ENCODE results near the gene PCNX1.
"Not testable (repeated sequence)": the region's sequence is repeated elsewhere in the genome, so short reads cannot be mapped to it uniquely, and the experiment has no call there.

The PCNX1 gene

DNA sequence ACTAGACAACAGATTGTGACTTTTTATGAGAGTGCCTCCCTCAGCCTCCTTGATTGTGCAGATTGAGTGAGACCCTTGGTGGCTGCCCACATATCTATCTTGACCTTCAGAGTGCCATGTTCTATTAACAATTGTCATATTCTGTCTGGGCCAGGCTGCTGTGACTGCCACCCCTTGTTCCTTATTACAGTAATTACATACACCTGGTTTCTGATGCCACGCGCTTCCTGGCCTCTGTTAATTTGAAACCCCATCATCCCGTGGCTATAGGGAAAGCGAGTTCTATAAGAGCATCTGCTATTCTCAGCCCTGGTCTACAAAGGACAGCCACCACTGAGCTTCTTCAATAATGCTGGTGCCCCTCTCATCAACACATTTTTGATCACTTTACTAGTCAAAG is 228.7 kb downstream of the PCNX1 start:
- no peak for DNase-seq

DNA sequence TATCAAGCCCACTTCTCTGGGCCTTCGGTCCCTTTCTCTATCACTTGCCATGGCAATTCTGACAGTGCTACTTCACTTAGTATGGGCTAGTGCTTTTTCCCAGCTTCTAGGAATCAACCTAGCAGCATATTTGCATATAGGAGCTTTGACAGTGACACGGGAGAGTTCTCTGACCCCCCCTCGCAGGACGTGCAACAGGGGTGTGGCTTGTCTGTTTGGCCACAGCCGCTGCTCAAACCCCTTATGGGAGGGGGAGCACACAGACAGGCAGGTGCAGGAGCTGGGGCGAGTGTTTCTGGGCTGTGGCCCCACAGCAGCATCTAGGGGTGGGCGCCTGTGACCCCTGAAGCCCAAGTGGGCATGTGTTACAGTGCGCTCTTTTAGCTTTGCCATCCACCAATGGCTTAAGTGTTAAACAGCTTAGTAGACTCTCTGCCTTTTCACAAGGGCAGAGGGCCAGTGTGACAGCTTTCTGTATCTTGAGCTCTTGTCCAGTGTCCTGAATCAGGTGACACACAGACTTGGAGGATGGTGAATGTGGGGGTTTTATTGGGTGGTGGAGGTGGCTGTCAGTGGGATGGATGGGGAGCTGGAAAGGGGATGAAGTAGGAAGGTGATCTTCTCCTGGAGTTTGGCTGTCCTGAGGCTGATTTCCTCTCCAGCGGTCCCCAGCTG is 229.3 kb downstream of the PCNX1 start:
- DNase-seq, result no peak

DNA sequence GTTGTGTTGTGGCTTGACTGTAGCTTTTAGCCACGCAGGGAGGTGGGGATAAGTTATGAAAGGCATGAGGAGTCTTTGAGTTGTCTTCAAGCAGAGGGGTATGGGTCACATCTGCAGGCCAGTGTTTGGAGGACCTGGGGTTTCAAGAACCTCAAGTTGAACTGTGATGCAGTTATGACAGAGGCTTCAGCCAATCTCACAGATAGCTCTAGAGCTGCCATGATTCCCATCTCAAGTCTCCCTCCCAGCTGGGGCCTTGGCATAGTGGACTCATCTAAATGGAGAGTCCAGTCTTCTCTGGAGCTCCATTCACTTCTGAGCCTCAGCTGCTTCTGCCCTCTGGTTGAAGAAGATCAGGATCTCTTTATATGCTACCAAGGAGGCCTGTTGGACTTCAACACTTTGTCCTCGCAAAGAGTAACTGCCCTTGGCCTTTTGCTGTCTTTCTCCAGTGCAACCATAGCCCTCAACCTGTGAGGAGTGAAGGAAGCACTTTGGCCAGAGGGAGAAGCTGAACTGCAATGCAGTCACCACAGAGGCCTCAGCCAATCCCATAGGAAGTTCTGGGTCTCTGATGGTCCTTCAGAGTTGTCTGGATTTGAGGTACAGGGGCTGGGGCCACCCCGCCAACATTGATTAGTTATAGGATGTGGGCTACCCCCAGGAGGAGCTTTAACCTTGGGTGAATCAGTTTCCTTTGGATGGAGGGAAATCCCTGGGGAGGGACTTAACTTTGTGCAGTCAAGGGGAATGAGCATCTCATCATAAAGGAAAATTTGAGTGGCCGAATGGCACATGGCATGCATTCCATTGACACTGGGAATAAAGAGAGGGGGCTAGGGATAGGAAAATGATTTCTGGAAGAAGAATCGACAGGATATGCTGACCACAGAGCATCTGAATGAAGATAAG is 230.5 kb downstream of the PCNX1 start:
- DNase-seq, result no peak

DNA sequence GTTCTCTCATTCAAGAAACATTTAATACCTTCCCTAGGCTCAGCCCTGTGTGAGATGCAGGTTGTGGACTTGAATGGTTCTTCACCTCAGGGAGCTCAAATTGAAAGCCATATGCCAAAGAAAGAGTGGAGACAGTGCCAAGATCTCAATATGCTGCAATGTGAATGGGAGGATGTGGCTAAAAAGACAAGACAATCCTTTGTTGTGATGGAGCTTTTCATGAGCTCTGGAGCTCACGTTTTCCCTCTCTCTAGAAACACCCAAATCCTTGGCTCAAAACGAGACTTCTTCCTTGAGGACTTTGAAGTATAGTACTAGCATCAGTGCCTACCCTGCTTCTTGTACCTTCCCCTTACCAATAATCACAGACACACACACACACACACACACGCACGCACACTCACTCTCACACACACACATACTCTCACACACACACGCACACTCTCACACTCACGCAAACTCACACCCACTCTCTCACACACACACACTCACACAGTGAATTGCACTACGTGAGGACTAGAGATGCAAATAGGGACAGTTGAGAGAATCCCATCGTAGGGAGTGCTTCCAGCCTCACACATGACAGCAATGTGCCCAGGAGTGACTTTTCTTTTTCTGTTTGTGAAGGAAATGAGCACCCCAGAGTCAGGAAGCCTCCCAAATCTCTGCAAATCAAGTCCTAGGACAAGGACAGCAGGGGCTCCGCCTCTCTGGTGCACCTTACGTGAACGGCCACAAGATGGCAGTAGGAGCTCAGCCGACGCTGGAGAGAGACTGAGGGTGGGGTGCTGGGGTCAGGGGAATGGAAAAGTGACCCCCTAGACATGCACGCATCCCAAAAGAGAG is 231.4 kb downstream of the PCNX1 start:
- peak; percentile 63 for DNase-seq

DNA sequence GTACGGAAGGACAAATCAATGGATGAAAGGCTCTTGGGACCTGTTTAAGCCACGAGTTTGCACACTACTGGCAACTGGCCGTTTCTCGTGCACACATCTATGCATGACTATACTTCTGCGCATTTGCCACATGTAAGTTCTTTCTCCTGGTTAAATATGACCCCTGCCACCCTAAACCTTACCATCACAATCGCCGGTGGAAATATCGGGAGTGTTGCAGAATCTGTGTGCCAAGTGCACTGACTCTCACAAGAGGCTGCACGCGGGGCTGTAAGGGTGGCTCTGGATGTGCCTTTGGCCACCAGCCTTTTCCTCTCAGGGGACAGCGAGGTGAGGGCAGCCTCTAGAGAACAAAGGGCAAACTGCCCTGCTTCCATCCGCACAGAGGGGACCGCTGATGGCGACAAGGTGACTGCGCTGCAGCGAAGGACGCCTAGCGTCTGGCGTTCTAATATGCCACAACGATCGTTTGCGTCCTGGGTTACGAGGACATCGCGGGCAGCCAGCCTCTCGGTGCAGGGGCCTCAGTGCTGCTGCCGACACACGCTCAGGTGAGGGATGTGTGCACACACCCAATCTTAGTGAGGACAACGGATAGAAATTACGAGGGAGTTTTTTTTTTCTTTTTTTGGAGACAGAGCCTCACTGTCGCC is 232.2 kb downstream of the PCNX1 start:
- no peak for DNase-seq

GRCh38 chr14:71140157-71140556 is 232.9 kb downstream of the PCNX1 start:
- no peak for DNase-seq

DNA sequence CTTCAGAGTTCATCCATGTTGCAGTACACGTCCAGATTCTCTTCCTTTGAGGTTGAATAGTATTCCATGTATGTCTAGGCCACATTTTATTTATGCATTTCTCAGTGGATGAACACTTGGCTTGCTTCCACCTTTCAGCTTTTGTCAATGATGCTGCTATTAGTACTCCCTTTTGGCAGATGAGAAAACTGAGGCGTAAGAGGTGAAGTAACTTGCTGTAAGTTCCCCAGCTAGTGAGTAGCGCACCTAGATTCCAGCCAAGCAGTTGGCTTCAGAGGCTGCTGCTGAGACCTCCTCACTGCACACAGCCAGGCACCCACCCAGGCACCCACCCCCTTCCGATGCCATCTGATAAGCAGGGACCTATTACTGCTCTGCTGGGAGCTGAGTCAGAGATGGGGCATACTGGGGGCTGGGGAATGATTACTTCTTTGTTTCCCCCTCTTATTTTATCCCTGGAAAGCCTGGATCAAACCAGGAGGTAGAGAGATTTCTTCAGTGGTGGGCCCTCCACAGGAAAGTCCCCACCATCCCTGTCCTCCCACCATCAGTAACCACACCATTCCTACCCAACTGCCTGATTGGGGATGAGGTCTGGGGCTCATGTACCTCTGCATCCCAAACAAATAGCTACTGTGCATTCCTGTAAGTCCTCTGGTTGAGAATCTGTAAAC is 234.6 kb downstream of the PCNX1 start:
- DNase-seq, result no peak

DNA sequence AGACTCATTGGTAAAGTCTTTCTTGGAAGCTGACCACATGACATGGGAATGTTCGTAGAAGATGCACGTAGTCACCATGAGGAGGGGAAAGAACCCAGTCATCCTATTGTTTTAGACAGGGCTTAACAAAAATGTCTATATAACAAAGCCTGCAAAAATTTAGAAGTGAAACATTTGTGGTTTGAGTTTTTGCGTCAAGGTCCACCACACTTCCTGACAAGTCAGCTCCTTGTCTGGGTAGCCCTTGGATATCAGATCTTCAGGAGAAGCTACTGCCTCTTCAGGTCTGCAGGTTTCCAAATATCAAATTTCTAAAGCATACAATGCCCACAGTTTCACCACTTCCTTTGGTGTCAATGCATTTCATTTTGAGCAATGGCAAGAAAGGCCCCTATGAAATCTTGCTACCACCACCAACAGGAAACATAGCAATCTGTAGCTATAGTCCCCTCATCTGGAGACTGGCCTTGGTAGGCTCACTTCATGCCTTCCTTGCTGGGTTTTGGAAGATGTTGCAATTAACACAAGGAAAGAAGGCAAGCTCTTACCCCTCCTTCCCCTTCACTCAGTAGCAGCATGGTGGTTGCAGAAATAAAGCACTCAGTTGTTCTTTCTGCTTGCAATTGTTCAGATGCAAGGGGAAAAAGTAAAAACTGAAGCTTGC is 235.2 kb downstream of the PCNX1 start:
- peak; percentile 89 for DNase-seq

DNA sequence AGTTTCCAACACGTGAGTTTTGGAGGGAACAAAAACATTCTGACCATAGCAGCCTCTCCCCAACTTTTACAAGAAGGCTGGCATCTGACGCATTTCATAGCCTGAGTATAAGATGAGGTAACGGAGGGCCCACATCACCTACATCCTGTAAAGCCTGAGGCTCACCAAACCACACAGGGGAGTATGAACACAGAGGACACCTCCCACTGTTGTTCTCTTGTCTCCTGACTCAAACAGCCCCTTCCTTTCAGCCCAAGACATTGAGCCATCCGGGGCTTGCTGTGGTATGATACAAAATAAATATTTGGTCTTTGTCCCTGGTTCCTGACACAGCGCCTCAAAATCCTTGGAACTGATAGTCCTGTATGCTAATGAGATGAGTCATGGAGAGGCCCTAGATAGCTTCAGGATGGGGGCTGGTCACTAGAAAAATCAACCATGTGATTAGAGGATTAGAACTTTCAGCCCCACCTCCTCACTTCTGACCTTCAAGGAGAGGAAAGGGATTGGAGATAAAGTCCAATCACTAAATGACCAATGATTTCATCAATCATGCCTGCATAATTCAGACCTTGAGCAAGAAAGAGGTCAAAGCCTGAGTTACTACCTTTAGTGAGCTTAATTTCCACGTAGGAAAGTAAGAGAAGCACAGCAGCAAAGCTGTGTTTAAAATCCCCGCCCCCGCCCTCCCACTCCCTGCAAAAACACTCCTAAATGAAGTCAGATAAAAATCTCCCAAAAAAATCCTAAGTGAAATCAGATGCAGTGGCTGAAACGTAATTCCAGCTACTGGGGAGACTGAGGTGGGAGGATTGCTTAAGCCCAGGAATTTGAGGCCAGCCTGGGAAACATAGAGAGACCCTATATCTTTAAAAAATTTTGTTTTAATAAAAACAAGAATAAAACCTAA is 236.4 kb downstream of the PCNX1 start:
- DNase-seq, result peak; percentile 85

GRCh38 chr14:71147335-71147734 is 240.1 kb downstream of the PCNX1 start:
- not testable (repeated sequence) for DNase-seq

DNA sequence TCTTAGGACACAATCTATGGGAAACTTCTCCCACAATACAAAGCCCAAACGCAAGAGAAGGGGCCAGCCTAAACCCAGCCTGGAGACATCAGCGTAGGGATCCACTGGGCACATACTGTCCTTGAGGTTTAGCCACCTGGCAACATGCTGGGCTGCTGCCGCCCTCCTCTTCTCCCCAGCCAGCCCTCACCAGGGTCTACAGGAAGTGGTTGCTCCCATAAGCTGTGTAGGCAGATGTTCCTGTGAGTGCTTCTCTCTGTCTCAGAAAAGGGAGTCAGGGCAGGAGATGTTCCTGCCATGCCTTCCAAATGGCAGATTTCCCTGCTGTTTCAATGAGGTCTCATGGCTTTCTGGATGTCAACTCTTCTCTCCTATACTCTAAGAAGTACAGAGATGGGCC is 241.4 kb downstream of the PCNX1 start:
- no peak for DNase-seq

DNA sequence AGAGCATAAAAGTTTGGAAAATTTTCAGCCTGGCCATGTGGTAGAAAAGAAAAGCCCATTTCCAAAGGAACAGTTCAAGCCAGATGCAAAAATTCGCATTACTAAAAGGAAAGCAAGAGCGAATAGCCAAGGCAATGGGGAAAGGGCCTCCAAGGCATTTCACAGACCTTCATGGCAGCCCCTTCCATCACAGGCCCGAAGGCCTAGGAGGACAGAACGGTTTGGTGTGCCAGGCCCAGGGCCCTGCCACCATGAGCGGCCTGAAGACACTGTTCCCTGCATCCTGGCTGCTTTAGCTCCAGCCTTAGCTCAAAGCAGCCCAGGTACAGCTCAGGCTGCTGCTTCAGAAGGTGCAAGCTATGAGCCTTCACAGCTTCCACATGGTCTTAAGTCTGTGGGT is 243.5 kb downstream of the PCNX1 start:
- DNase-seq, result no peak

DNA sequence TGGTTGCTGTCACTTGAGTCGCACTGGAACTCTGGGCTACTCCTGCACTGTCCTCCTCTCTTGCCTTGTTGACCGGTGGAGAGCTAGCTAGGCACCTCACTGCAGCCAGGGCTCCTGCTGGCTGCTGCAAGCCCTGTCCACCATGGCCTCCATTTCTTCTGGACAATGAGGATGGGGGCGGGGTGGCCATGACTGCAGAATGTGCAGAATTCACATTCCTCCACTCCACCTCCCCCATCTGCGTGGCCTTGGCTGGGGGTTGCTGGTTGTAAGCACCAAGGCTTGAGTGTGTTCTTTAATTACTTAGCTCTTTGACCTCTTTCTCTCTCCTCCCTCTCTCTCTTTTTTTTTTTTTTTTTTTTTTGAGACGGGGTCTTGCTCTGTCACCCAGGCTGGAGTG is 248.5 kb downstream of the PCNX1 start:
- no peak for DNase-seq

DNA sequence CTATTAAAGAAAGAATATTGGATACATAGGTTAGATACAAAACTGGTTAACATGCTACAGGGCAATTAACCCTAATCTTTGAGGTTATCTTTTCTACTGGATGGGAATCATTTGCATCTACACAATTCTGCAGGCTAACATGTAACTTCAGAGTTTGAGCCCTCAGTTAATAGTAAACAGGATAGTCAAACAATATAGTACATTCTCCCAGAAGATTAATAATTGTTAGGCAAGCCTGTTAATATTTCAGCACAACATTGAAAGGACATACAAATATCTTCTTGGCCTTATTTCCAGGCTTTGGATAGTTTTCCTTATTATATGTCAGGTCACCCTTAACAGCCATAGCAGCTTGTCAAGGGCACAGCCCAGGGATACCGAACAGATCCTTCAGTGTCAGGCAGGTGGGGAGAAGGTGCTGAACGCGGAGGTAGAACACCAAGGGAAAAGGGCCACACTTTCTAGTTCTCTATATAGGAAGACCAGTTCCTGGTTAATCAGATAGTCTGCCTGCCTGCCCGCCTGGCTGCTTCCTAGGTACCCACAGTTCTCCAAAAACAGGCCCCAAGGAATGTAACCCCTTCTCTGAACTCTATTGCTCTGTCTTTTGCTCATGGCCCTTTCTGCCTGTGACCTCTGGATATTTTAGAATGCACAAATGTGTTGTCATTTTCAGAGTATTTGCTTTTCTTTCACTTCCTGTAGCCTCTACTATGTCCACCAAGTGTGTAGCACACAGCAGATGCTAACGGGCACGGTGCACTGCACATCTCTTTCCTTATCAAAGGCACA is 256.0 kb downstream of the PCNX1 start:
- DNase-seq, result no peak

- no peak for DNase-seq
Measured at GRCh38 chr14:71163842-71164629, 256.8 kb downstream of the PCNX1 start.

All from activated CD4-positive, alpha-beta T cell treated with anti-CD3 and anti-CD28 coated beads, Interleukin-2, amount 50 U/mL, for 16 hours (primary cell).